Stimulated activated CD8-positive, alpha-beta memory T cell treated with anti-CD3 and anti-CD28 coated beads, Interleukin-15, amount 100 ng/mL, for 1 hour (primary cell): ENCODE measurements around the gene ESYT3.
"Not testable (repeated sequence)": the region's sequence is repeated elsewhere in the genome, so short reads cannot be mapped to it uniquely, and the experiment has no call there.

Source experiments
- DNase-seq: peaks from one replicate; pipeline ENCODE4 v3.0.0-alpha.2; 2020; ENCODE audit warnings: low read depth

Gene ESYT3

GRCh38 chr3:138493804-138494606 lies 59.6 kb downstream of the ESYT3 start:
- no peak for DNase-seq

- no peak for DNase-seq
These were observed 60.2 kb downstream of the ESYT3 start for GRCh38 chr3:138494607-138494929.

- DNase-seq, result not testable (repeated sequence)
These were observed 61.2 kb downstream of the ESYT3 start for GRCh38 chr3:138495638-138496037.

GRCh38 chr3:138496436-138496835 lies 62.0 kb downstream of the ESYT3 start:
- DNase-seq, result no peak

GRCh38 chr3:138497021-138497420 lies 62.6 kb downstream of the ESYT3 start:
- DNase-seq, result no peak

- DNase-seq, result no peak
These were observed 63.4 kb downstream of the ESYT3 start for GRCh38 chr3:138497851-138498250.

GRCh38 chr3:138498991-138499390 lies 64.6 kb downstream of the ESYT3 start:
- no peak for DNase-seq

- no peak for DNase-seq
These were observed 73.1 kb downstream of the ESYT3 start for GRCh38 chr3:138507524-138507923.

GRCh38 chr3:138509586-138509985 lies 75.2 kb downstream of the ESYT3 start:
- DNase-seq, result no peak

- DNase-seq, result no peak
These were observed 77.5 kb downstream of the ESYT3 start for GRCh38 chr3:138511945-138512344.

GRCh38 chr3:138513090-138513843 lies 78.9 kb downstream of the ESYT3 start:
- no peak for DNase-seq

GRCh38 chr3:138521445-138521844 lies 87.0 kb downstream of the ESYT3 start:
- DNase-seq, result not testable (repeated sequence)
